ENCODE measurements around the gene SPTSSA.

GRCh38 chr14:34489324-34489723, 27.3 kb upstream of the SPTSSA start:
- TF ChIP-seq, protein P1, sequence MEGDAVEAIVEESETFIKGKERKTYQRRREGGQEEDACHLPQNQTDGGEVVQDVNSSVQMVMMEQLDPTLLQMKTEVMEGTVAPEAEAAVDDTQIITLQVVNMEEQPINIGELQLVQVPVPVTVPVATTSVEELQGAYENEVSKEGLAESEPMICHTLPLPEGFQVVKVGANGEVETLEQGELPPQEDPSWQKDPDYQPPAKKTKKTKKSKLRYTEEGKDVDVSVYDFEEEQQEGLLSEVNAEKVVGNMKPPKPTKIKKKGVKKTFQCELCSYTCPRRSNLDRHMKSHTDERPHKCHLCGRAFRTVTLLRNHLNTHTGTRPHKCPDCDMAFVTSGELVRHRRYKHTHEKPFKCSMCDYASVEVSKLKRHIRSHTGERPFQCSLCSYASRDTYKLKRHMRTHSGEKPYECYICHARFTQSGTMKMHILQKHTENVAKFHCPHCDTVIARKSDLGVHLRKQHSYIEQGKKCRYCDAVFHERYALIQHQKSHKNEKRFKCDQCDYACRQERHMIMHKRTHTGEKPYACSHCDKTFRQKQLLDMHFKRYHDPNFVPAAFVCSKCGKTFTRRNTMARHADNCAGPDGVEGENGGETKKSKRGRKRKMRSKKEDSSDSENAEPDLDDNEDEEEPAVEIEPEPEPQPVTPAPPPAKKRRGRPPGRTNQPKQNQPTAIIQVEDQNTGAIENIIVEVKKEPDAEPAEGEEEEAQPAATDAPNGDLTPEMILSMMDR (IDR thresholded peaks at IDR 0.05), result no peak
- TF ChIP-seq CREM (CRISPR knock-in tag; IDR thresholded peaks at IDR 0.05) (no peak), MXD4 (CRISPR knock-in tag; IDR thresholded peaks at IDR 0.05; ENCODE audit: borderline replicate concordance) (no peak), NR3C1 (CRISPR knock-in tag; conservative IDR thresholded peaks at IDR 0.05; ENCODE audit: low read depth) (no peak), NR1H2 (CRISPR knock-in tag; IDR thresholded peaks at IDR 0.05) (no peak), RELA (CRISPR knock-in tag; IDR thresholded peaks at IDR 0.05; ENCODE audit: borderline replicate concordance) (no peak), ESRRA (CRISPR knock-in tag; IDR thresholded peaks at IDR 0.05; ENCODE audit: borderline replicate concordance) (no peak), CREB1 (CRISPR knock-in tag; IDR thresholded peaks at IDR 0.05) (no peak), GRHL2 (CRISPR knock-in tag; IDR thresholded peaks at IDR 0.05; ENCODE audit: insufficient replicate concordance, severe bottlenecking) (no peak)
- TF ChIP-seq, protein P2, sequence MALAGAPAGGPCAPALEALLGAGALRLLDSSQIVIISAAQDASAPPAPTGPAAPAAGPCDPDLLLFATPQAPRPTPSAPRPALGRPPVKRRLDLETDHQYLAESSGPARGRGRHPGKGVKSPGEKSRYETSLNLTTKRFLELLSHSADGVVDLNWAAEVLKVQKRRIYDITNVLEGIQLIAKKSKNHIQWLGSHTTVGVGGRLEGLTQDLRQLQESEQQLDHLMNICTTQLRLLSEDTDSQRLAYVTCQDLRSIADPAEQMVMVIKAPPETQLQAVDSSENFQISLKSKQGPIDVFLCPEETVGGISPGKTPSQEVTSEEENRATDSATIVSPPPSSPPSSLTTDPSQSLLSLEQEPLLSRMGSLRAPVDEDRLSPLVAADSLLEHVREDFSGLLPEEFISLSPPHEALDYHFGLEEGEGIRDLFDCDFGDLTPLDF (CRISPR knock-in tag; IDR thresholded peaks at IDR 0.05), result no peak
- TF ChIP-seq, protein P3, sequence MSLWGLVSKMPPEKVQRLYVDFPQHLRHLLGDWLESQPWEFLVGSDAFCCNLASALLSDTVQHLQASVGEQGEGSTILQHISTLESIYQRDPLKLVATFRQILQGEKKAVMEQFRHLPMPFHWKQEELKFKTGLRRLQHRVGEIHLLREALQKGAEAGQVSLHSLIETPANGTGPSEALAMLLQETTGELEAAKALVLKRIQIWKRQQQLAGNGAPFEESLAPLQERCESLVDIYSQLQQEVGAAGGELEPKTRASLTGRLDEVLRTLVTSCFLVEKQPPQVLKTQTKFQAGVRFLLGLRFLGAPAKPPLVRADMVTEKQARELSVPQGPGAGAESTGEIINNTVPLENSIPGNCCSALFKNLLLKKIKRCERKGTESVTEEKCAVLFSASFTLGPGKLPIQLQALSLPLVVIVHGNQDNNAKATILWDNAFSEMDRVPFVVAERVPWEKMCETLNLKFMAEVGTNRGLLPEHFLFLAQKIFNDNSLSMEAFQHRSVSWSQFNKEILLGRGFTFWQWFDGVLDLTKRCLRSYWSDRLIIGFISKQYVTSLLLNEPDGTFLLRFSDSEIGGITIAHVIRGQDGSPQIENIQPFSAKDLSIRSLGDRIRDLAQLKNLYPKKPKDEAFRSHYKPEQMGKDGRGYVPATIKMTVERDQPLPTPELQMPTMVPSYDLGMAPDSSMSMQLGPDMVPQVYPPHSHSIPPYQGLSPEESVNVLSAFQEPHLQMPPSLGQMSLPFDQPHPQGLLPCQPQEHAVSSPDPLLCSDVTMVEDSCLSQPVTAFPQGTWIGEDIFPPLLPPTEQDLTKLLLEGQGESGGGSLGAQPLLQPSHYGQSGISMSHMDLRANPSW (CRISPR knock-in tag; conservative IDR thresholded peaks at IDR 0.05; ENCODE audit: low read depth), result no peak
- TF ChIP-seq, protein P4, sequence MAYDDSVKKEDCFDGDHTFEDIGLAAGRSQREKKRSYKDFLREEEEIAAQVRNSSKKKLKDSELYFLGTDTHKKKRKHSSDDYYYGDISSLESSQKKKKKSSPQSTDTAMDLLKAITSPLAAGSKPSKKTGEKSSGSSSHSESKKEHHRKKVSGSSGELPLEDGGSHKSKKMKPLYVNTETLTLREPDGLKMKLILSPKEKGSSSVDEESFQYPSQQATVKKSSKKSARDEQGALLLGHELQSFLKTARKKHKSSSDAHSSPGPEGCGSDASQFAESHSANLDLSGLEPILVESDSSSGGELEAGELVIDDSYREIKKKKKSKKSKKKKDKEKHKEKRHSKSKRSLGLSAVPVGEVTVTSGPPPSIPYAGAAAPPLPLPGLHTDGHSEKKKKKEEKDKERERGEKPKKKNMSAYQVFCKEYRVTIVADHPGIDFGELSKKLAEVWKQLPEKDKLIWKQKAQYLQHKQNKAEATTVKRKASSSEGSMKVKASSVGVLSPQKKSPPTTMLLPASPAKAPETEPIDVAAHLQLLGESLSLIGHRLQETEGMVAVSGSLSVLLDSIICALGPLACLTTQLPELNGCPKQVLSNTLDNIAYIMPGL (CRISPR knock-in tag; IDR thresholded peaks at IDR 0.05), result no peak
